HEK293 (cell line): Measurements from ENCODE around the gene IMP3.
"Not testable (repeated sequence)": the region's sequence is repeated elsewhere in the genome, so short reads cannot be mapped to it uniquely, and the experiment has no call there.

Experiments used
- CTCF ChIA-PET: fragments of 350-600 bp; formaldehyde crosslinking; extraction: SDS; loops from one replicate; lab custom pipeline; 2021; ENCODE audit warnings: antibody characterized with exemption; lab: Yijun Ruan, JAX
- POLR2A ChIA-PET: fragments of 300-600 bp; formaldehyde crosslinking; extraction: SDS; loops from one replicate; lab custom pipeline; 2020; ENCODE audit warnings: antibody characterized with exemption, inconsistent platforms; lab: Yijun Ruan, JAX
- H3K27ac ChIP-seq: fragments of 200-500 bp; sonication (Bioruptor generic); 2 replicates; pipeline ENCODE4 v1.5.1; 2014; ENCODE audit warnings: low read depth, low read length, control low read depth, inconsistent platforms; ENCODE audit errors: extremely low read depth
- H3K36me3 ChIP-seq, 2 experiments: fragments of 200-500 bp in 1 of 2; sonication (Bioruptor generic) in 1 of 2; 1 replicate in 1 of 2; 2 replicates in 1 of 2; pipeline ENCODE4 v1.5.1; 2014 to 2017; ENCODE audit warnings: inconsistent platforms in 2 of 2, low read length in 2 of 2; ENCODE audit not compliant: control insufficient read depth in 2 of 2, insufficient read depth in 1 of 2
- H3K4me1 ChIP-seq: fragments of 200-500 bp; sonication (Bioruptor generic); 2 replicates; pipeline ENCODE4 v1.5.1; 2014; ENCODE audit warnings: mild to moderate bottlenecking, low read length, inconsistent platforms; ENCODE audit not compliant: control insufficient read depth, insufficient read depth
- H3K4me3 ChIP-seq: 2 replicates; pipeline ENCODE4 v1.5.1; 2011; ENCODE audit warnings: low read depth, mild to moderate bottlenecking, control low read depth, low read length, moderate library complexity
- H3K9me3 ChIP-seq: fragments of 200-500 bp; sonication (Bioruptor generic); 2 replicates; pipeline ENCODE4 v1.5.1; 2014; ENCODE audit warnings: low read depth, low read length, inconsistent platforms; ENCODE audit not compliant: control insufficient read depth, insufficient read depth
- GLIS1 ChIP-seq: fragments of 450-650 bp; formaldehyde crosslinking; IDR thresholded peaks from 2 replicates; pipeline ENCODE4 v1.5.1; 2016; ENCODE audit warnings: missing biosample characterization, missing genetic modification characterization
- KLF16 ChIP-seq: fragments of 450-650 bp; formaldehyde crosslinking; IDR thresholded peaks from 2 replicates; pipeline ENCODE4 v1.5.1; 2017; ENCODE audit warnings: missing biosample characterization, missing genetic modification characterization
- KLF8 ChIP-seq: fragments of 450-650 bp; formaldehyde crosslinking; IDR thresholded peaks from 2 replicates; pipeline ENCODE4 v1.5.1; 2016; ENCODE audit warnings: missing biosample characterization, missing genetic modification characterization
- OVOL3 ChIP-seq: fragments of 450-650 bp; formaldehyde crosslinking; IDR thresholded peaks from 2 replicates; pipeline ENCODE4 v1.5.1; 2016; ENCODE audit warnings: missing biosample characterization, missing genetic modification characterization
- SP3 ChIP-seq: fragments of 450-650 bp; formaldehyde crosslinking; IDR thresholded peaks from 2 replicates; pipeline ENCODE4 v1.5.1; 2016; ENCODE audit warnings: missing biosample characterization, missing genetic modification characterization
- ZBTB10 ChIP-seq: fragments of 450-650 bp; formaldehyde crosslinking; IDR thresholded peaks from 2 replicates; pipeline ENCODE4 v1.5.1; 2016; ENCODE audit warnings: missing biosample characterization, missing genetic modification characterization
- ZBTB48 ChIP-seq: fragments of 450-650 bp; formaldehyde crosslinking; IDR thresholded peaks from 2 replicates; pipeline ENCODE4 v1.5.1; 2016; ENCODE audit warnings: missing biosample characterization, missing genetic modification characterization
- ZBTB8A ChIP-seq: fragments of 450-650 bp; formaldehyde crosslinking; IDR thresholded peaks from 2 replicates; pipeline ENCODE4 v1.5.1; 2016; ENCODE audit warnings: missing biosample characterization, missing genetic modification characterization
- ZIC2 ChIP-seq: fragments of 450-650 bp; formaldehyde crosslinking; IDR thresholded peaks from 2 replicates; pipeline ENCODE4 v1.5.1; 2016; ENCODE audit warnings: missing biosample characterization, missing genetic modification characterization
- ZNF335 ChIP-seq: fragments of 450-650 bp; formaldehyde crosslinking; conservative IDR thresholded peaks from 2 replicates; pipeline ENCODE4 v1.5.1; 2016; ENCODE audit warnings: missing biosample characterization, missing genetic modification characterization
- ZNF600 ChIP-seq: fragments of 450-650 bp; formaldehyde crosslinking; IDR thresholded peaks from 2 replicates; pipeline ENCODE4 v1.5.1; 2016; ENCODE audit warnings: missing biosample characterization, missing genetic modification characterization
- ZNF654 ChIP-seq: fragments of 450-650 bp; formaldehyde crosslinking; IDR thresholded peaks from 2 replicates; pipeline ENCODE4 v1.5.1; 2016; ENCODE audit warnings: low read depth, missing biosample characterization, missing genetic modification characterization
- ZNF843 ChIP-seq: fragments of 450-650 bp; formaldehyde crosslinking; IDR thresholded peaks from 2 replicates; pipeline ENCODE4 v1.5.1; 2016; ENCODE audit warnings: missing biosample characterization, missing genetic modification characterization
- ZSCAN30 ChIP-seq: fragments of 450-650 bp; IDR thresholded peaks from 2 replicates; pipeline ENCODE4 v1.5.1; 2018; ENCODE audit warnings: missing biosample characterization, mild to moderate bottlenecking, missing genetic modification characterization, moderate library complexity
- TF ChIP-seq, protein P1 (sequence below): fragments of 450-650 bp; formaldehyde crosslinking; IDR thresholded peaks from 2 replicates; pipeline ENCODE4 v1.5.1; 2016; ENCODE audit warnings: missing biosample characterization, missing genetic modification characterization
- TF ChIP-seq, protein P2 (sequence below): fragments of 450-650 bp; formaldehyde crosslinking; IDR thresholded peaks from 2 replicates; pipeline ENCODE4 v1.5.1; 2016; ENCODE audit warnings: missing biosample characterization, missing genetic modification characterization
- TF ChIP-seq, protein P3 (sequence below): fragments of 450-650 bp; formaldehyde crosslinking; IDR thresholded peaks from 2 replicates; pipeline ENCODE4 v1.5.1; 2016; ENCODE audit warnings: missing biosample characterization, missing genetic modification characterization

Gene IMP3

DNA sequence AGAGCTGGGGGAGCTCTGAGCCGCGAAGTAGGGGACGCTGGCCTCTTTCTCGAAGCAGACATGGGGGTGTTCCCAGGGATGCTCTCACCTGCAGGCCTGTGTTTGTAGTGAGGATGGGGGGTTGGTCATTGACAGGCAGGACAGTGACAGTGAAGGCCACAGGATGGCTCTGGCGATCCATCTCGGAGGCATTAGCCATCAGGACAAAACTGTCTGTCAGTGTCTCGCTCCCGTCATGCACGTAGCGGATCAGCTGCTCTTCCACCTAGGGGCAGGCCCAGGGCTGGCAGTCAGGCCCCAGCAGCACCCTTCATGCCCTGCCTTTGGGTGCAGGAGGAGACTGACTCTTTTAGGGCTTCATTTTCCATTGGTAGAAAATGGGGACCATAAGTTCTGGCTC, 44.6 kb upstream of the IMP3 start:
- TF ChIP-seq OVOL3 (tag by site-specific recombination) = no peak
- TF ChIP-seq, protein P1, sequence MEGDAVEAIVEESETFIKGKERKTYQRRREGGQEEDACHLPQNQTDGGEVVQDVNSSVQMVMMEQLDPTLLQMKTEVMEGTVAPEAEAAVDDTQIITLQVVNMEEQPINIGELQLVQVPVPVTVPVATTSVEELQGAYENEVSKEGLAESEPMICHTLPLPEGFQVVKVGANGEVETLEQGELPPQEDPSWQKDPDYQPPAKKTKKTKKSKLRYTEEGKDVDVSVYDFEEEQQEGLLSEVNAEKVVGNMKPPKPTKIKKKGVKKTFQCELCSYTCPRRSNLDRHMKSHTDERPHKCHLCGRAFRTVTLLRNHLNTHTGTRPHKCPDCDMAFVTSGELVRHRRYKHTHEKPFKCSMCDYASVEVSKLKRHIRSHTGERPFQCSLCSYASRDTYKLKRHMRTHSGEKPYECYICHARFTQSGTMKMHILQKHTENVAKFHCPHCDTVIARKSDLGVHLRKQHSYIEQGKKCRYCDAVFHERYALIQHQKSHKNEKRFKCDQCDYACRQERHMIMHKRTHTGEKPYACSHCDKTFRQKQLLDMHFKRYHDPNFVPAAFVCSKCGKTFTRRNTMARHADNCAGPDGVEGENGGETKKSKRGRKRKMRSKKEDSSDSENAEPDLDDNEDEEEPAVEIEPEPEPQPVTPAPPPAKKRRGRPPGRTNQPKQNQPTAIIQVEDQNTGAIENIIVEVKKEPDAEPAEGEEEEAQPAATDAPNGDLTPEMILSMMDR (tag by site-specific recombination) = peak; percentile 46; the same call in 1 of the 2 replicates
- Histone ChIP-seq H3K9me3 (no peaks in the 10 kb centered on the region), H3K4me1 (no peaks in the 10 kb centered on the region), H3K4me3 (no peak overlapping the region), H3K27ac (no peak overlapping the region), H3K36me3 (peaks cover 0 to 5% of the 10 kb centered on the region in 2 experiments; a peak in 1 of 3 replicates)
- ChIA-PET CTCF (interaction anchor here (0.5 to 6.0 kb wide), 25 partner anchors 10 to 656 kb away, joined by 3 to 66 read pairs (median 4); partner anchors contain the start of genes CSPG4 and MAN2C1), POLR2A (interaction anchor here (2.0 kb wide), 1 partner anchor 317 kb away, joined by 7 read pairs; the partner anchor contains the start of gene MAN2C1)

DNA sequence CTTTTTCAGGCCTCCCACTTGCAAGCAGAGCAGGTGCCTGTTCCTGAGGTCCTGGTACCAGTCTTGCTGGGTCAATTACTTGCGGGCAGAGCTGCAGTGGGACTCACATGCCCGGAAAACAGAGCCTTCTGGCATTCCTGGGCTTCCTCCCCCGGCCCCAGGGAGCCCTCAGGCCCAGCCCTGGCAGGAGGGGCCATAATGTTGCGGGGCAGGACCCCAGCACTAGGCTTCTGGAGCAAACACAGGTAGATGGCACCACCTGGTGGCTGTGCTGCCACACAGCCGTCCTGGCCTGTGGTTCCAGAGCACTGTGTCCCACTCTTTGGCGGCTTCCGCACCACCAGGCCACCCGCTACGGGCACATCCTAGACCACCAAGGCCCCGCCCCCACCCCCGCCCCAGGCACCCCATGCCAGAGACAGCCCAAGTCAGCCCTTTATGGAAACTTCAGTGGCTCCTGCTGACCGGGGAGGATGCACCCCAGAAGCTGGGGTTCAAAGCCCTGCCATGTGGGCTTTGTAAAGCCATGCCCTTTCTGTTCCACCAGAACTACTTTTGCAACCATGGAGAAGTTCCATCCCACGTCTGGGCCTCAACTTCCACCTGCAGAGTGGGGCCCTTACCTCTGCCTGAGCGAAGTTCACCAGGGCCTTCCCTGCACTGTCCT, 43.8 kb upstream of the IMP3 start:
- H3K4me1 ChIP-seq, H3K9me3 ChIP-seq, H3K4me3 ChIP-seq, H3K36me3 ChIP-seq: not testable (repeated sequence)
- ChIA-PET CTCF (interaction anchor here (0.6 to 6.0 kb wide), 23 partner anchors 11 to 1115 kb away, joined by 3 to 66 read pairs (median 4); partner anchors contain the start of gene MAN2C1), POLR2A (interaction anchor here (0.6 to 2.0 kb wide), 2 partner anchors 314 to 316 kb away, joined by 4 to 7 read pairs; partner anchors contain the start of gene MAN2C1)
- TF ChIP-seq ZSCAN30 (tag by site-specific recombination) = 0 out of 2 replicates have a peak, but pooled peaks have one; percentile 21
- TF ChIP-seq ZNF335 (tag by site-specific recombination) = peak; percentile 90
- TF ChIP-seq, protein P2, sequence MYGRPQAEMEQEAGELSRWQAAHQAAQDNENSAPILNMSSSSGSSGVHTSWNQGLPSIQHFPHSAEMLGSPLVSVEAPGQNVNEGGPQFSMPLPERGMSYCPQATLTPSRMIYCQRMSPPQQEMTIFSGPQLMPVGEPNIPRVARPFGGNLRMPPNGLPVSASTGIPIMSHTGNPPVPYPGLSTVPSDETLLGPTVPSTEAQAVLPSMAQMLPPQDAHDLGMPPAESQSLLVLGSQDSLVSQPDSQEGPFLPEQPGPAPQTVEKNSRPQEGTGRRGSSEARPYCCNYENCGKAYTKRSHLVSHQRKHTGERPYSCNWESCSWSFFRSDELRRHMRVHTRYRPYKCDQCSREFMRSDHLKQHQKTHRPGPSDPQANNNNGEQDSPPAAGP (tag by site-specific recombination) = peak; percentile 60; the same call in 1 of the 2 replicates
- TF ChIP-seq ZIC2 (tag by site-specific recombination) = peak; percentile 25; the same call in 1 of the 2 replicates
- TF ChIP-seq, protein P3, sequence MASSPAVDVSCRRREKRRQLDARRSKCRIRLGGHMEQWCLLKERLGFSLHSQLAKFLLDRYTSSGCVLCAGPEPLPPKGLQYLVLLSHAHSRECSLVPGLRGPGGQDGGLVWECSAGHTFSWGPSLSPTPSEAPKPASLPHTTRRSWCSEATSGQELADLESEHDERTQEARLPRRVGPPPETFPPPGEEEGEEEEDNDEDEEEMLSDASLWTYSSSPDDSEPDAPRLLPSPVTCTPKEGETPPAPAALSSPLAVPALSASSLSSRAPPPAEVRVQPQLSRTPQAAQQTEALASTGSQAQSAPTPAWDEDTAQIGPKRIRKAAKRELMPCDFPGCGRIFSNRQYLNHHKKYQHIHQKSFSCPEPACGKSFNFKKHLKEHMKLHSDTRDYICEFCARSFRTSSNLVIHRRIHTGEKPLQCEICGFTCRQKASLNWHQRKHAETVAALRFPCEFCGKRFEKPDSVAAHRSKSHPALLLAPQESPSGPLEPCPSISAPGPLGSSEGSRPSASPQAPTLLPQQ (tag by site-specific recombination) = 0 out of 2 replicates have a peak, but pooled peaks have one; percentile 20
- TF ChIP-seq ZNF600 (tag by site-specific recombination) = peak; percentile 76
- 0 out of 2 replicates have a peak, but pooled peaks have one; percentile 39 for TF ChIP-seq KLF8 (tag by site-specific recombination)
- 0 out of 2 replicates have a peak, but pooled peaks have one; percentile 12 for TF ChIP-seq GLIS1 (tag by site-specific recombination)
- TF ChIP-seq ZBTB10 (tag by site-specific recombination) = peak; percentile 35; the same call in 1 of the 2 replicates
- peak; percentile 63 for TF ChIP-seq ZBTB48 (tag by site-specific recombination)
- peak; percentile 77 for TF ChIP-seq ZNF654 (tag by site-specific recombination)
- TF ChIP-seq ZNF843 (tag by site-specific recombination) = 0 out of 2 replicates have a peak, but pooled peaks have one; percentile 14
- peak; percentile 32; the same call in 1 of the 2 replicates for TF ChIP-seq KLF16 (tag by site-specific recombination)
- TF ChIP-seq ZBTB8A (tag by site-specific recombination) = peak; percentile 54; the same call in 1 of the 2 replicates
- TF ChIP-seq, protein P1 (tag by site-specific recombination) = peak; percentile 77; the same call in 1 of the 2 replicates
- peak; percentile 42; the same call in 1 of the 2 replicates for TF ChIP-seq SP3 (tag by site-specific recombination)
- TF ChIP-seq, all 188 proteins: peak for 16; not testable (repeated sequence) for 172
- H3K27ac ChIP-seq = not testable (repeated sequence)
